DMS153 (cell line): Measurements from ENCODE around the gene UQCR10.
A peak's percentile ranks its signal among the peaks of the same experiment; 100 is the strongest.

ENCODE experiments used
- DNase-seq: peaks from one replicate; lab custom pipeline; 2025; lab: John Stamatoyannopoulos, UW

Gene UQCR10

GRCh38 chr22:29798318-29798717 lies 31.1 kb downstream of the UQCR10 start:
- DNase-seq = no peak

GRCh38 chr22:29798801-29799200 lies 31.6 kb downstream of the UQCR10 start:
- DNase-seq = peak; percentile 44

DNA sequence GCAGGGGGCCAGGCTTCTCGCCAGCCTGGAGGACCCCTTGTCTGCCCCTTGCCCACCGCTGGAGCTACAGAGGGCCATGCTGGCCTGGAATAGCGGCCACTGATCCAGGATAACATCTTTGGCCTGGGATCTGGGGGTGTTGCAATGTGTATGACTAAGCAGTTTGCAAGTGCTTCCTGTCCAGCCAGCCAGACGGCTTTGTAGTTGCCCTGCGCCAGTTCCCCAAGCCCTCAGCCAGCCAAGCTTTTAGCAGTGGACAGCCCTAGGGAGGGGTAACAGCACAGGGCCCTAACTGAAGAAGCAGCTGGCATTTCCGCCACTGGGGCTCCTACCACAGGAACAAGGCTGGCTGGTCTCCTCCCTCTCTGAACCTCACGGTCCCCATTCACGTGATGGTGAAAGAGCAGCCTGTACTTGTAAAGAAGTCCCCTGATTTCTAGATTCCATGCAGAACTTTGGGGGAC lies 32.1 kb downstream of the UQCR10 start:
- DNase-seq = peak; percentile 76

DNA sequence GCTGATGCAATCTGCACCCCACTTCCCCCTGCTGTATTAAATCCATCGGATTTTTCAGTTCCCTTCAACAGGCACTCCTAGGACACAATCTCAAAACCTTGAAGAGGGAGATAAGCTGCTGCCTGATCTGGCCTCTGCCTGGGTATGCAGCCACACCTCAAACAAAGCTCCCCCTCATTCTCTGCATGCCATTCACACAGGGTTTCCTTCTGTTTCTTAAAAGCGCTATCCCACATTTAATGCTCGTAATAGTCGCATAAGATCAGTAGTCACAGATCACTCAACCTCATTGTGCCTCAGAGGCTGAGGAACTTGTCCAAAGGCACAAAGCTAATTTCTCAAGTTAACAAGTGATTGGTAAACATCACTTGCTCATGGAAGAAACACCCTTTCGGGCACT lies 34.0 kb downstream of the UQCR10 start:
- DNase-seq = no peak

GRCh38 chr22:29801796-29802195 lies 34.6 kb downstream of the UQCR10 start:
- no peak for DNase-seq

DNA sequence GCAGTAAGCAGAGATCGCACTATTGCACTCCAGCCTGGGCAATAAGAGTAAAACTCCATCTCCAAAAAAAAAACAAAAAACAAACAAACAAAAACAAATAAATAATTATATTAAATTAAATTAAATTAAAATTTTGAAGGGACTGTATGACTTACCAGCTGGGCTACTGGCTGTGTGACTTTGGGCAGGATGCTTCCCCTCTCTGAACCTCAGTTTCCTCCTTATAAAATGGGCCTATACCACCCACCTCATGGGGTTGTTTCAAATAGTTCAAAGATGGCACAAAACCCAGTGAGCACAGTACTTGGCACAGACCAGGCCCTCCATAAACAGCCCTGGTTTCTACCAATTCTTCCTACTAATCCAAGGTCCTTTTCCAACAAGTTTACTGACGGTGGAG lies 36.0 kb downstream of the UQCR10 start:
- DNase-seq = no peak

GRCh38 chr22:29804985-29805384 lies 37.8 kb downstream of the UQCR10 start:
- DNase-seq = no peak

DNA sequence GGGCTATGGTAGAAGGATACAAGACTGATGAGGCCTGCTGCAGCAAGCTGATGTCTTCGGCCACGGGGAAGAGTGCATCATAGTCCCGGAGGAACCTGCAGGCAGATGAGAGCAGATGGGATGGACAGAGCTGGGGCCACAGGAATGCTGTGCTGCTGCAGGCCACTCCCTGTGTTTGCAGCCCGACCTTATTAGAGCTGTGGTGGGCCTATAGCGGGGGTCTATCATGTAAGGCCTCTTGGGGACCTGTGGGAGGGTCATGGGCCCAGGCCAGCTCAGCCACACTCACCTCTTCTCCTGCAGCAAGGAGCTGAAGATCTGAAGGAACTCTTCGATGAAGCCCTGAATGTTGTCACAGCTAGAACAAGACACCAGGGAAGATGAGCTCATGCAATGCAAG lies 39.0 kb downstream of the UQCR10 start:
- DNase-seq = no peak

DNA sequence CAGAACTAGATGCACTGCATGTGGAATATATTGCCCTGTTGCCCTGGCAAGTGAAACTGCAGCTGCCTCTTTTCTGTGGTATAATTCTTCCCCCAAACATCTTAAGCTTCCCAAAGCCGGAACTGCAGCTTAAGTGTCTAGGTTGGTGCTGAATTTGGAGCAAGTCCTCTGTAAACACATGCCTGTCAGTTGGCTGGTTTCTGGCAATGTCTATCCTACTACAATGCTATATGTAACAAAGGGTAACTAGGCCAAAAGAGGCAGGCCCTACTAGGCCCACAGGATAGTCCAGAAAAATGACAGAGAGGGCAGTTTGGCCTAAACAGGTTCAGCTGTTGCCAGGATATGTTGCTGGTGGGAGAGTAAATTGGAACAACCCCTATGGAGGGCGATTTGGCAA lies 43.0 kb downstream of the UQCR10 start:
- DNase-seq = no peak

- DNase-seq = no peak
Measured at GRCh38 chr22:29811377-29811776, 44.2 kb downstream of the UQCR10 start.

GRCh38 chr22:29813126-29813525 lies 46.0 kb downstream of the UQCR10 start:
- DNase-seq = no peak

DNA sequence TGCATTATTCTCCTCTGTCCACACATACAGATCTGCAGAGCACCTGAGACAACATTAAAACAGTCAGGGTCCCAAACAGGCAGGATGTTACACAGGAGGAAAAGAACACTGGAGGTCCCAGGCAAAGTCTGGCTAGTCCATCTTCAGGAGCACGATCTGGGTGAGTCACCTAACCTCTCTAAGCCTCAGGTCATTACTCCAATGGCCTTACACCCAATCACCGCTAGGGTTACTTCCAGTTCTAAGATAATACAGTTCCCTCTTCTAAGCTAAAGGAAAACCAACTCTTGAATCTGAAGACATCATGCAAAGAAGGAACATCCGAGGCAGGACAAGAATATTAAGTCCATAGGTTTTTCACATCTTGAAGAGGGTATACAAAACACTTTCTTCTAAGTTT lies 46.4 kb downstream of the UQCR10 start:
- no peak for DNase-seq

DNA sequence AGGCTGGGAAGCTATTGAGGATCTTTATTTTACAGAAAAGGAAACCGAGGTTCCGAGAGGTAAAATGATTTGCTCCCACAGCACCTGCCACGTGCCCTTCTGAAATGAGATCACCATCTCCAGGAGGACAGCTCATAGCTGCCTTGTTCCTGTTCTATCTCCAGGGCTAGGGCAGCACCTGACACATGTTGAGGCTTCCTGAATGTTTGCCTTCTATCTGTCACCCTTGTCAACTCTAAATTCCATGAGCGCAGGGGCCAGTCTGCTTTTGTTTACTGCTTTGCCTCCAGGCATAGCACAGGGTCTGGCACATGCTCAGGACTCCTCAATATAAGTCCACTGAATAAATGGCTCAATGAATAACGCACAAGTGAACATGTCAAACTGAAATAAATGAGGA lies 46.8 kb downstream of the UQCR10 start:
- DNase-seq = no peak

DNA sequence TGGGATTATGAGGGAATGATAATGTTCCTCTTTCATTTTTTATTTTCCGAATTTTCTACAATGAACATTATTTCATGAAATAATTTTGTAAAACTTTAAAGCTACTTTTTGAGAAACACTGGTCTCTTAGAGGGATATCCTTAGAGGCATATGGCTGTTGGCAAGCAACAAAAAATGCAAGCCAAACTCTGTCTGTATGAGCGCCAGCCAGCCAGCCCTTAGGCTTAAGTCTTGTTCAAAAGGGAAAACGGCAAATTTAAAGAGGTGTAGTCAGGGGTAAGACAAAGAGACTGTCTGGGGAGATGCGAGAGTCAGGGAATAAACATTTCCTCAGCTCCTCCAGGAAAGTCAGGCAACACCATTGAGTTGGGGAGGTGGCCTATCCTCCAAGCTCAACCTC lies 48.4 kb downstream of the UQCR10 start:
- DNase-seq = no peak

- DNase-seq = no peak
Measured at GRCh38 chr22:29816128-29816527, 49.0 kb downstream of the UQCR10 start.

DNA sequence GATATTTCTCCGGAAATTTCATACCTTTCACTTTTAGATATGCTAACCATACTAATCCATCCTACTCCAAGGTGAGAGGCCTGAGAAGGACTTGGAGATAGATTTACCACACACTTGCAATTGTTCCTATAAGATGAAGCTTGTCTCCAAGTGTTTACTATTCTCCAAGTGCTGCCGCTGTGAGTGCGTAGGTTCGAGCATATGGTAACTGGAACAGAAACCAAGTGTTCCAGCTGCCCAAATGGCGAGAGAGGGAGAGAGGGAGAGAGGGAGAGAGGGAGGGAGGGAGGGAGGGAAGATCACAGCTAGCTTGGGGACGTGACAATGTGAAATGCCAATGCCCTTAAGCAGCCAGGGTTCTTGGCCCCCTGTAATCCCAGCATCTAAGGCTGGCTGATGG lies 49.4 kb downstream of the UQCR10 start:
- no peak for DNase-seq

DNA sequence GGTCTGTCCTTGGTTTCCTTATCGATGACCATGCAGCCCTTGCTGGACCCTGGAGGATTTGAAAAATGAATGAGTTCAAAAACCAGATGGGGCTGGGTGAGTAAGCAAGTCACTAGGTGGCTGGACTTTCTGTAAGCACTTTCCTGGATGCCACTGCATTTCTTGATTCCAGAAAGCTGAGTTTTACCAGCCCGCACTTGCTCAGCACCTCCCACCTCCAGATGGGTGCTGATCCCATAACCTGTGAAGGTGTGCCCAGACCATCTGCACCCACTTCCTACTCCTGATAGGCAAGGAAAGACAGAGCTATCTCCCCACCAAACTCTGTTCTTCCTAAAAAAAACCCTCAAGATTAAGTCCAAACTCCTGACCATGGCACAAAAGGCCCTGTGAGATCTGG lies 49.8 kb downstream of the UQCR10 start:
- DNase-seq = no peak

- DNase-seq = no peak
Measured at GRCh38 chr22:29817724-29818123, 50.6 kb downstream of the UQCR10 start.

DNA sequence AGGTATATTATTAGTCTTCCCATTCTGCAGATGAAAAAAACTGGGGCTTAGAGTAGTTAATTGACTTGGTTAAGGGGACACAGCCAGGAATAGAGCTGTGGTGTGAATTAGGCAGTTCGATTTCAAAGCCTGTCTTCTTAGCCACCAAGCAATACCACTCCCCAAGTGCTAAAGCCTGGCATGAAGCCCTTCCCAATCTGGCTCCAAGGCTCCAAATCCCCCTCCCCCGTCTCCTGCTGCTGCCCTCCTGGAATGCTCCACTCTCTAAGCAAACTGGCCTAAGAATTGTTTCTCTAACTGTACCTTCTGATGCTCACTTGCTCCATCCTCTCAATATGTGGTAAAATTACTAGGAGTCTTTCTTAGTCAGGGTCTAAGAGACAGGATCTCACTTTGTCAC lies 52.3 kb downstream of the UQCR10 start:
- DNase-seq = no peak
